HEK293 (cell line): ENCODE data around the gene FBN2.

ENCODE experiments used
- EGR2 ChIP-seq: fragments of 450-650 bp; formaldehyde crosslinking; IDR thresholded peaks from 2 replicates; pipeline ENCODE4 v1.5.1; 2016; ENCODE audit warnings: low read depth, missing biosample characterization, missing genetic modification characterization
- TF ChIP-seq, protein P1 (sequence below): fragments of 450-650 bp; formaldehyde crosslinking; IDR thresholded peaks from 2 replicates; pipeline ENCODE4 v1.5.1; 2016; ENCODE audit warnings: missing biosample characterization, missing genetic modification characterization

- TF ChIP-seq, protein P1, sequence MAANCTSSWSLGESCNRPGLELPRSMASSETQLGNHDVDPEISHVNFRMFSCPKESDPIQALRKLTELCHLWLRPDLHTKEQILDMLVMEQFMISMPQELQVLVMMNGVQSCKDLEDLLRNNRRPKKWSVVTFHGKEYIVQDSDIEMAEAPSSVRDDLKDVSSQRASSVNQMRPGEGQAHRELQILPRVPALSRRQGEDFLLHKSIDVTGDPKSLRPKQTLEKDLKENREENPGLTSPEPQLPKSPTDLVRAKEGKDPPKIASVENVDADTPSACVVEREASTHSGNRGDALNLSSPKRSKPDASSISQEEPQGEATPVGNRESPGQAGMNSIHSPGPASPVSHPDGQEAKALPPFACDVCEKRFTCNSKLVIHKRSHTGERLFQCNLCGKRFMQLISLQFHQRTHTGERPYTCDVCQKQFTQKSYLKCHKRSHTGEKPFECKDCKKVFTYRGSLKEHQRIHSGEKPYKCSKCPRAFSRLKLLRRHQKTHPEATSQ (tag by site-specific recombination): no peak
- TF ChIP-seq EGR2 (tag by site-specific recombination): no peak
Measured at GRCh38 chr5:128549496-128549895, 11.5 kb upstream of the FBN2 start.
